NB4 (cell line): Measurements from ENCODE around the gene COL9A3.

Source experiments
- DNase-seq: peaks from one replicate; pipeline ENCODE4 v3.0.0; 2010; ENCODE audit warnings: low read depth
- H3K4me3 ChIP-seq: one replicate; pipeline ENCODE4 v1.5.1; 2011; ENCODE audit warnings: mild to moderate bottlenecking, low read depth, low read length, moderate library complexity
- MYC ChIP-seq: IDR thresholded peaks from 2 replicates; pipeline ENCODE4 v1.6.1; 2011; ENCODE audit warnings: low read depth, low read length
- POLR2A ChIP-seq: IDR thresholded peaks from 2 replicates; pipeline ENCODE4 v1.6.1; 2011; ENCODE audit warnings: mild to moderate bottlenecking; ENCODE audit not compliant: insufficient read length; ENCODE audit errors: extremely low read depth
- TF ChIP-seq, protein P1 (sequence below): IDR thresholded peaks from one replicate; pipeline ENCODE4 v1.5.1; 2012; ENCODE audit warnings: low read depth, low read length
- TF ChIP-seq, protein P2 (sequence below): IDR thresholded peaks from 2 replicates; pipeline ENCODE4 v1.6.1; 2011; ENCODE audit warnings: low read depth, low read length

COL9A3 gene

DNA sequence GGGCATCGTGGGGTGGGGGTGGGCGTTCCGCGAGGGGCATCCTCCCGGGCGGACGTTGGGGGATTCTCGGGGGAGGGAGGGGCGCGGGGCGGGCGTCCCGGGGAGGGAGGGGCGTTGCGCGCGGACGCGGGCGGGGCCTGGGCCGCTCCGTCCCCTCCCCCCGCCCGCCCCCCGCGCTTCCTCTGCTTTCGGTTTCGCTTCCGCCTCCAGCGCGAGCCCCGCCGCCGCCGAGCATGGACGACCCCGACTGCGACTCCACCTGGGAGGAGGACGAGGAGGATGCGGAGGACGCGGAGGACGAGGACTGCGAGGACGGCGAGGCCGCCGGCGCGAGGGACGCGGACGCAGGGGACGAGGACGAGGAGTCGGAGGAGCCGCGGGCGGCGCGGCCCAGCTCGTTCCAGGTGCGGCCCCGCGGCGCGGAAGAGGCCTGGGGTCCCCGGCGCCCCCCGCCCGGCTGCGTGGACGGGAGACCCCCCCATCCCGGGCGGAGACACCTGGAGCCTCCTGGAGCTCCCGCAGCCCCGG is 12.2 kb upstream of the COL9A3 start, which contains the start of gene OGFR:
OGFR (plus strand) TSS at position 209 of the 528 bp plus-strand sequence; CDS start at position 234, 25 bp downstream.
- H3K4me3 ChIP-seq, result peak within 1 kb of the TSS; percentile 71
- TF ChIP-seq, protein P1, sequence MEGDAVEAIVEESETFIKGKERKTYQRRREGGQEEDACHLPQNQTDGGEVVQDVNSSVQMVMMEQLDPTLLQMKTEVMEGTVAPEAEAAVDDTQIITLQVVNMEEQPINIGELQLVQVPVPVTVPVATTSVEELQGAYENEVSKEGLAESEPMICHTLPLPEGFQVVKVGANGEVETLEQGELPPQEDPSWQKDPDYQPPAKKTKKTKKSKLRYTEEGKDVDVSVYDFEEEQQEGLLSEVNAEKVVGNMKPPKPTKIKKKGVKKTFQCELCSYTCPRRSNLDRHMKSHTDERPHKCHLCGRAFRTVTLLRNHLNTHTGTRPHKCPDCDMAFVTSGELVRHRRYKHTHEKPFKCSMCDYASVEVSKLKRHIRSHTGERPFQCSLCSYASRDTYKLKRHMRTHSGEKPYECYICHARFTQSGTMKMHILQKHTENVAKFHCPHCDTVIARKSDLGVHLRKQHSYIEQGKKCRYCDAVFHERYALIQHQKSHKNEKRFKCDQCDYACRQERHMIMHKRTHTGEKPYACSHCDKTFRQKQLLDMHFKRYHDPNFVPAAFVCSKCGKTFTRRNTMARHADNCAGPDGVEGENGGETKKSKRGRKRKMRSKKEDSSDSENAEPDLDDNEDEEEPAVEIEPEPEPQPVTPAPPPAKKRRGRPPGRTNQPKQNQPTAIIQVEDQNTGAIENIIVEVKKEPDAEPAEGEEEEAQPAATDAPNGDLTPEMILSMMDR, result no peak
- TF ChIP-seq MYC, result peak; percentile 48; the same call in 1 of the 2 replicates
- TF ChIP-seq, protein P2, sequence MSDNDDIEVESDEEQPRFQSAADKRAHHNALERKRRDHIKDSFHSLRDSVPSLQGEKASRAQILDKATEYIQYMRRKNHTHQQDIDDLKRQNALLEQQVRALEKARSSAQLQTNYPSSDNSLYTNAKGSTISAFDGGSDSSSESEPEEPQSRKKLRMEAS, result peak; percentile 58; the same call in 1 of the 2 replicates
- peak; percentile 58 for TF ChIP-seq POLR2A
- peak; percentile 83 for DNase-seq

DNA sequence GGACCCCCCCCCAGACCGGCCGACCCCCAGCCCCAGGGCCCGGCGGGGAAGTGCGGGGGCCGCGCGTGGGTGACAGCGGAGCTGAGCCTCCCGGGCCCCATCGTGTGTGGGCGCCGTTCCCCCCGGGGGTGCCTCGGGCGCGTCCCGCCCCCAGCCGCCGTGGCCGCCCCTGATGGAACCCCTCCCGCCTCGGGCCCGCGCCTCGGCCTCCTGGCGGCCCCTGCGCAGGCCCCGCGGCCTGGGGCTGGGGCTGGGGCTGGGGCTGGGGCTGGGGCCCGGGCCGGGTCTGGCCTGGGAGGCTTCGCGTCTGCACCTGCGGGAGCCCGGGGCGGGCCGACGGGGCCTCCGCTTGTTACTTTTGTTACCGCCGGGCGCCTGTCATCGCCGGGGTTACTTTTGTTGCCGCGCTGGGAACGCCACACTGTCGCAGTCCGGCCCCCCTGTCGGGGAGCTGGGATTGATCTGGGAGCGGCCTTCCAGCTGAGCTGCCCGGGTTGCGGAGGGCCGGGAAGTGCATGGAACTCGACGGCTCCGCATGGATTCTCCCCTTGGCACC is 11.6 kb upstream of the COL9A3 start:
- DNase-seq, result peak; percentile 49
- TF ChIP-seq, protein P2, result no peak
- peak overlapping the region; percentile 71 for H3K4me3 ChIP-seq

DNA sequence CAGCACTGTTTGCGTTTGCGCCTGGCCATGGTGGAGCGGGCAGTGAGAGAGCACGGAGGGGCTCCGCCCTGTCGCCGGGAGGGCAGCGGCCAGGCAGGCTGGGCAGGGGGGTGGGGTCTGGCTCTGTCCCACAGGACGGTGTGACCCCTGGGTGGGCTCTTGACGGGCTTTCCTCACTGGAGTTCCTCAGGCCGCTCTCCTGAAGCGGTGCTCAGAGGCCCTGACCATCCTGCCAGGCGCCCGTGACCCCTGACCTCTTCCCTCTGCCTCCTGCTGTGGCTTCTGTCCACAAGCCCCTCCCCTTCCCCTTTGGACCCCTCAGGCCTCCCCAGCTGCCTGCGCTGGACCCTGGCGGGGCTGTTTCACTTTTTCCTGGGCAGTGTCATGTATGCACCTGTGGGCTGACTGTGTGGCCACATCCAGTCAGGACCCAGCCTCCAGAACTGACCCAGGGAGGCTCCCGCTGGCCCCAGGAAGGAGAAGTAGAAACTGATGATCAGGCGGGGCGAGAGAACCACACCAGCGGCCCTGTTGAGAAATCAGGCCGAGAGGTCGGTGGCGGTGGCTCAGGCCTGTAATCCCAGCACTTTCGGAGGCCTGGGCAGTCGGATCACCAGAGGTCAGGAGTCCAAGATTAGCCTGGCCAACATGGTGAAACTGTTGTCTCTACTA is 11.0 kb upstream of the COL9A3 start:
- H3K4me3 ChIP-seq, result peak overlapping the region; percentile 71
- TF ChIP-seq, protein P2, result no peak
- TF ChIP-seq, protein P1, result no peak
- no peak for TF ChIP-seq POLR2A
- no peak for TF ChIP-seq MYC
- DNase-seq, result peak; percentile 52

DNA sequence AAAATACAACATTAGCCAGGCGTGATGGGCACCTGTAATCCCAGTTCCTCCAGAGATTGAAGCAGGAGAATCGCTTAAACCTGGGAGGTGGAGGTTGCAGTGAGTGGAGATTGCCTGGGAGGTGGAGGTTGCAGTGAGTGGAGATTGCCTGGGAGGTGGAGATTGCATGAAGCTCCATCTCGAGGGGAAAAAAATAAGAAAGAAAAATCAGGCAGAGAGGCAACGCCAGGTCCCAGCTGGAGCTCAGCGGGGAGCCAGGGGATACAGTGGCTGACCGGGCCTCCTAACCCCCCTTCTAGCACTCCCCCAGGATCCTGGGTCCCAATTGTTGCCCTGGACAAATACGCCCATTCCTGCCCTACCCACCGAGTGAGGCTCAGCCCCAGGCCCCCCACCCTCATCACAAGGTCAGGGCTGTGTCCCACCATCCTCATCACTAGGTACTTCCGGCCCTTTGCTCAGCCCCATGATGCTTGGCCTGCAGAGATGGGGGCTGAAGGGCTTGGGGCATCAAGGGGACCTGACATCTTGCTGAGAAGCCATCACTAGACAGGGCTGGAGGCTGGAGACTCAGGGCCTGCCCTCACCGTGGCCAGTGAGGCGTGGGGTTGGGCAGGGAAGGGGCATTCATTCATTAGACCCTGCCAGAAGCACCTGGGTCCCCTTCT is 10.3 kb upstream of the COL9A3 start:
- H3K4me3 ChIP-seq, result peak overlapping the region; percentile 71
- DNase-seq, result no peak
- TF ChIP-seq, protein P1, result no peak
- no peak for TF ChIP-seq POLR2A
- TF ChIP-seq MYC, result no peak
- TF ChIP-seq, protein P2, result no peak

DNA sequence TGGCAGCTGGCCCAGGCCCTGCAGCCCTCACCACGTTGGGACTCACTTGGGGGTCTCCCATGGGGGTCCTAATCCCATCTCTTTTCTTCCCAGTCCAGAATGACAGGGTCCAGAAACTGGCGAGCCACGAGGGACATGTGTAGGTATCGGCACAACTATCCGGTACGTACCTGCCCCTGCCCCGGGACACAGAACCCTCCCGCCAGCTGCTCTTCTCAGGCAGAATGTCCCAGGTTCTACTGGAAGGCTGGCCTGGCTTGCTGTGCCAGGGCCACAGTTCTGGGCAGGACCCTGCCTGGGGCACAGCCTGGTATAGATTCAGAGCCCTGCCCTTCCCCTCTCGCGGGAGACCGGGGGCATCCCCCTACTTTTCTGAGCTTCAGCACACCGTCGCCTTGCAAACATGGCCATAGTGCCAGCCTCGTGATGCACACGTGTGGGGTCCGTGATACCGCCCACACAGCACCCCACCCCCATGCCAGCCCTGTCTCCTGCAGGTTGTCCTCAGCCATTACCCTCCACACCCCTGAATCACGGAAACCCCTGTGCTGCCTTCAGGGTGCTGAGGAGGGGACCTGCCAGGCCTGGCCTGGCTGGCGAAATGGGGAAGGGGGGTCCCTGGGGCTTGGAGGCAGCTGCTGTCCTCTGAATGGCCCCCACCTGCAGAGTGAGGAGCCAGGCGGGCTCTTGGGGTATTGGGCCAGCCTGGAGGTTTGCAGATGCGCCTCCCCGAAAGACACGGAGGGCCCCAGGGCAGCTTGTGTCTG is 9.2 kb upstream of the COL9A3 start:
- no peak overlapping the region for H3K4me3 ChIP-seq
- DNase-seq, result no peak
- TF ChIP-seq, protein P2, result no peak
- no peak for TF ChIP-seq MYC
- TF ChIP-seq, protein P1, result no peak
- no peak for TF ChIP-seq POLR2A
